K562 (cell line): Measurements from ENCODE around the gene MYH3. TPM values are rescaled to one million over a fixed set of nuclear protein-coding genes. Genes with fewer than 3 reads are reported as not detected.

ENCODE experiments used
- ATAC-seq: fragments of 200-7000 bp; cut with Tn5 transposase; 3 replicates; pipeline ENCODE4 v1.9.1; 2020; ENCODE audit warnings: moderate library complexity
- BruUV-seq: library from RNA; stranded (reverse); fragments of 400-500 nt; replicated peaks from 2 replicates; lab custom pipeline; 2021; lab: Mats Ljungman, UMichigan
- CTCF ChIA-PET: fragments of 300-600 bp; formaldehyde crosslinking; extraction: SDS; loops from one replicate; lab custom pipeline; 2021; ENCODE audit warnings: low intra/inter-chr PET ratio; lab: Yijun Ruan, JAX
- POLR2A ChIA-PET: fragments of 300-600, 350-650 bp; sonication (Branson Sonifier 250); formaldehyde crosslinking; extraction: SDS; loops from one replicate; lab custom pipeline; 2021; ENCODE audit warnings: antibody characterized with exemption, inconsistent platforms; lab: Yijun Ruan, JAX
- DNase-seq, 4 experiments: peaks; one replicate each; pipeline versions ENCODE4 v3.0.0 to v3.0.0-alpha.2; 2011 to 2018; ENCODE audit warnings: low spot score in 3 of 4, mixed read lengths in 3 of 4; ENCODE audit errors: extremely low read depth in 1 of 4
- FAIRE-seq: peaks from 2 replicates; lab custom pipeline; 2011; peaks lifted over from hg19 to GRCh38; lab: Jason Lieb, UNC
- H2AFZ ChIP-seq: 2 replicates; pipeline ENCODE4 v1.6.0; 2011; ENCODE audit warnings: low read depth, low read length, control low read depth, inconsistent platforms
- H3K27ac ChIP-seq: fragments of 200-600 bp; 3 replicates; pipeline ENCODE4 v1.8.0; 2011; ENCODE audit warnings: low read depth, mild to moderate bottlenecking, control low read depth, inconsistent platforms, low read length, moderate library complexity, mixed read lengths; ENCODE audit errors: extremely low read depth
- H3K27me3 ChIP-seq, 2 experiments: fragments of 300-600 bp in 1 of 2; 2 replicates in 1 of 2; 3 replicates in 1 of 2; pipeline versions ENCODE4 v1.6.0 to v1.8.0; 2011; ENCODE audit warnings: inconsistent platforms in 2 of 2, low read length in 2 of 2, mild to moderate bottlenecking in 1 of 2, mixed read lengths in 1 of 2, moderate library complexity in 1 of 2; ENCODE audit not compliant: control insufficient read depth in 2 of 2, insufficient read depth in 2 of 2
- H3K36me3 ChIP-seq: fragments of 300-600 bp; 3 replicates; pipeline ENCODE4 v1.8.0; 2011; ENCODE audit warnings: mild to moderate bottlenecking, low read length, inconsistent platforms; ENCODE audit not compliant: control insufficient read depth, insufficient read depth
- H3K4me1 ChIP-seq, 2 experiments: fragments of 200-600 bp in 1 of 2; replicated peaks in 1 of 2; 2 replicates in 1 of 2; 3 replicates in 1 of 2; pipeline versions ENCODE4 v1.5.1 to v1.8.0; 2011; ENCODE audit warnings: inconsistent platforms in 2 of 2, low read length in 2 of 2, mild to moderate bottlenecking in 1 of 2, mixed read lengths in 1 of 2, moderate library complexity in 1 of 2; ENCODE audit not compliant: control insufficient read depth in 2 of 2, insufficient read depth in 2 of 2
- H3K4me2 ChIP-seq: 2 replicates; pipeline ENCODE4 v1.6.1; 2011; ENCODE audit warnings: low read length, control low read depth, inconsistent platforms, mixed read lengths; ENCODE audit not compliant: insufficient read depth
- H3K4me3 ChIP-seq: fragments of 200-600 bp; sonication (generic), shearing (Covaris generic); 2 replicates; pipeline ENCODE4 v1.5.1; 2016; ENCODE audit warnings: control low read depth, inconsistent platforms
- H3K79me2 ChIP-seq: fragments of 200-600 bp; 3 replicates; pipeline ENCODE4 v1.8.0; 2011; ENCODE audit warnings: low read length, inconsistent platforms; ENCODE audit not compliant: control insufficient read depth, insufficient read depth
- H3K9ac ChIP-seq, 2 experiments: 2 replicates each; pipeline versions ENCODE4 v1.6.0 to v1.6.1; 2011; ENCODE audit warnings: low read depth in 2 of 2, low read length in 2 of 2, control low read depth in 1 of 2, inconsistent platforms in 1 of 2, mild to moderate bottlenecking in 1 of 2, mixed read lengths in 1 of 2; ENCODE audit not compliant: insufficient read depth in 1 of 2
- H3K9me1 ChIP-seq: one replicate; pipeline ENCODE4 v1.6.0; 2011; ENCODE audit warnings: inconsistent platforms, mild to moderate bottlenecking, low read length, moderate library complexity; ENCODE audit not compliant: control insufficient read depth, insufficient read depth
- H3K9me3 ChIP-seq: replicated peaks from 2 replicates; pipeline ENCODE4 v1.5.1; 2011; ENCODE audit warnings: low read depth, low read length, inconsistent platforms; ENCODE audit not compliant: control insufficient read depth, insufficient read depth
- H4K20me1 ChIP-seq: replicated peaks from 2 replicates; pipeline ENCODE4 v1.6.1; 2011; ENCODE audit warnings: low read length, inconsistent platforms, mixed read lengths; ENCODE audit not compliant: control insufficient read depth, insufficient read depth
- ARID1B ChIP-seq: fragments of 450-650 bp; IDR thresholded peaks from 2 replicates; pipeline ENCODE4 v1.6.1; 2016; ENCODE audit warnings: antibody characterized with exemption, mild to moderate bottlenecking, inconsistent platforms
- HLTF ChIP-seq: fragments of 450-650 bp; IDR thresholded peaks from 2 replicates; pipeline ENCODE4 v1.6.1; 2016
- HMG20A ChIP-seq: fragments of 450-650 bp; formaldehyde crosslinking; conservative IDR thresholded peaks from 2 replicates; pipeline ENCODE4 v1.4.0; 2020; ENCODE audit warnings: mild to moderate bottlenecking, mixed read lengths
- HNRNPL ChIP-seq: fragments of 200-400 bp; formaldehyde crosslinking; IDR thresholded peaks from 2 replicates; pipeline ENCODE4 v1.6.1; 2017; ENCODE audit warnings: low read depth, mild to moderate bottlenecking, low read length
- MYC ChIP-seq, 2 experiments: fragments of 250-450 bp in 1 of 2; sonication (Bioruptor Pico) in 1 of 2; IDR thresholded peaks; 2 replicates each; pipeline versions ENCODE4 v1.5.1 to v1.6.1; 2012 to 2021; ENCODE audit warnings: low read depth in 2 of 2, borderline replicate concordance in 1 of 2, improper control_type of control experiment in 1 of 2, low read length in 1 of 2, mild to moderate bottlenecking in 1 of 2, moderate library complexity in 1 of 2
- OTX1 ChIP-seq: fragments of 450-650 bp; formaldehyde crosslinking; IDR thresholded peaks from 2 replicates; pipeline ENCODE4 v1.4.0; 2022; ENCODE audit warnings: mild to moderate bottlenecking
- PCBP1 ChIP-seq: fragments of 200-400 bp; formaldehyde crosslinking; IDR thresholded peaks from 2 replicates; pipeline ENCODE4 v1.6.1; 2018; ENCODE audit warnings: mild to moderate bottlenecking, low read depth, low read length; ENCODE audit not compliant: poor library complexity, severe bottlenecking
- POLR3G ChIP-seq: IDR thresholded peaks from 2 replicates; pipeline ENCODE4 v1.6.1; 2011; ENCODE audit not compliant: insufficient read length, insufficient replicate concordance; ENCODE audit errors: extremely low read depth
- RAD51 ChIP-seq: fragments of 450-650 bp; IDR thresholded peaks from 2 replicates; pipeline ENCODE4 v1.7.1; 2016; ENCODE audit warnings: low read depth, mild to moderate bottlenecking, borderline replicate concordance
- RFX1 ChIP-seq: fragments of 450-650 bp; IDR thresholded peaks from 2 replicates; pipeline ENCODE4 v1.6.1; 2016; ENCODE audit warnings: mild to moderate bottlenecking, moderate library complexity
- RHOXF2B ChIP-seq: fragments of 250-450 bp; sonication (Bioruptor Pico); conservative IDR thresholded peaks from 2 replicates; pipeline ENCODE4 v1.5.1; 2021
- SRSF7 ChIP-seq: fragments of 200-400 bp; formaldehyde crosslinking; optimal IDR thresholded peaks from 2 replicates; pipeline ENCODE3; 2017; ENCODE audit warnings: mild to moderate bottlenecking, low read depth, low read length
- ZBTB1 ChIP-seq: sonication (generic); formaldehyde crosslinking; IDR thresholded peaks from 2 replicates; pipeline ENCODE4 v1.8.1; 2023; ENCODE audit warnings: missing genetic modification reagents, low read depth, mild to moderate bottlenecking, borderline replicate concordance
- ZFX ChIP-seq: sonication (generic); formaldehyde crosslinking; IDR thresholded peaks from 2 replicates; pipeline ENCODE4 v1.8.0; 2022; ENCODE audit warnings: mild to moderate bottlenecking, missing genetic modification reagents, moderate library complexity
- ZNF175 ChIP-seq: fragments of 200-800 bp; sonication (Bioruptor generic); IDR thresholded peaks from 2 replicates; pipeline ENCODE4 v1.6.1; 2016; ENCODE audit warnings: low read depth, mild to moderate bottlenecking, missing genetic modification characterization, missing compliant biosample characterization
- ZNF217 ChIP-seq: sonication (generic); formaldehyde crosslinking; IDR thresholded peaks from 2 replicates; pipeline ENCODE4 v1.8.0; 2022; ENCODE audit warnings: mild to moderate bottlenecking, missing genetic modification reagents
- ZNF384 ChIP-seq: IDR thresholded peaks from 2 replicates; pipeline ENCODE4 v1.6.1; 2012; ENCODE audit warnings: low read depth, low read length, improper control_type of control experiment
- ZNF408 ChIP-seq: fragments of 250-450 bp; sonication (Bioruptor Pico); IDR thresholded peaks from 2 replicates; pipeline ENCODE4 v1.4.0; 2020; ENCODE audit warnings: low read depth, mild to moderate bottlenecking, moderate library complexity
- ZNF589 ChIP-seq: fragments of 200-800 bp; sonication (Bioruptor generic); IDR thresholded peaks from 2 replicates; pipeline ENCODE4 v1.6.1; 2016; ENCODE audit warnings: low read depth, missing genetic modification characterization, missing compliant biosample characterization
- WGBS: fragments of 100-300 bp; shearing (Covaris generic); methylation state at CpG from one replicate; pipeline ENCODE4 v1.1.6; 2016; ENCODE audit warnings: low coverage, mixed read lengths; ENCODE audit not compliant: insufficient coverage; ENCODE audit errors: missing lambda C conversion rate; 5-methylcytosine and 5-hydroxymethylcytosine counted together
- in situ Hi-C: fragments of 300-500 bp; cut with MboI; formaldehyde crosslinking; loops from 4 replicates; pipeline ENCODE4 v1.15.0; 2018; ENCODE audit warnings: inconsistent platforms, mixed read lengths
- intact Hi-C: fragments of 100-400 bp; cut with micrococcal nuclease; formaldehyde crosslinking; loops from 2 replicates; pipeline ENCODE4 v1.14.2; 2022
- polyA plus RNA-seq, 8 experiments: library from polyadenylated mRNA; depleted of rRNA in 4 of 8; stranded (reverse) in 5 of 8; unstranded in 3 of 8; fragments of >200 nt; fragmentation: Nextera tagmentation in 2 of 8; fragmentation: Illumina TruSeq in 1 of 8; extraction: Ambion mirVana in 2 of 8; extraction: Trizol in 1 of 8; gene quantifications; 2 replicates each; pipeline versions ENCODE4 v1.2.1 to v1.2.3, GENCODE V29; 2011 to 2014; ENCODE audit warnings: inconsistent platforms in 1 of 8, missing spikeins in 1 of 8
- total RNA-seq, 7 experiments: library from RNA; depleted of rRNA in 6 of 7; stranded (reverse); fragments of >200 nt in 6 of 7; fragmentation: Illumina TruSeq in 2 of 7; extraction: Trizol in 2 of 7; gene quantifications; 2 replicates each; pipeline versions ENCODE4 v1.2.1 to v1.2.3, GENCODE V29; 2011 to 2021; ENCODE audit warnings: low replicate concordance in 1 of 7
- TF ChIP-seq, protein P1 (sequence below): sonication (generic); formaldehyde crosslinking; IDR thresholded peaks from 2 replicates; pipeline ENCODE4 v1.8.1; 2022; ENCODE audit warnings: missing genetic modification reagents
- TF ChIP-seq, protein P2 (sequence below): sonication (generic); formaldehyde crosslinking; IDR thresholded peaks from 2 replicates; pipeline ENCODE4 v1.8.1; 2022; ENCODE audit warnings: missing genetic modification reagents

The MYH3 gene
- total and polyA plus RNA-seq, 9 of the 15 experiments (the other 6 are each of a cell fraction or from before 2014, with no cell fraction given), result 0.24 to 0.75 (median 0.40) TPM; not detected in 1

DNA sequence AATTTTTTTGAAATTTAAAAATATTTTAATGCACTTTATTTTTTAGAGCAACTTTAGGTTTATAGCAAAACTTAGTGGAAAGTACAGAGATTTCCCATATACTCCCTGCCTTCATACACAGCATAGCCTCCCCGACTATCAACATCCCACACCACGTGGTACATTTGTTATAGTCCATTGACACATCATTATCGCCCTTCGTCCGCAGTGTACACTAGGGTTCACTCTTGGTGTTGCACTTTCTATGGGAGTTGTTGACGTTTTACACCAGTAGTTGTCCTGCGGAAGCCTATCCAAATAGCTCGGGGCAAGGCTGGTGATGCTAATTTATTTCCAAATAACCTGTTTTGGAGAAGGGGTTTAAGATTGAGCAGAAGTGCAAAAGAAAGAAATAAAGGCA lies 52.6 kb downstream of the MYH3 start (continued):
- TF ChIP-seq POLR3G (no peak), HMG20A (CRISPR knock-in tag) (no peak), ARID1B (no peak), OTX1 (CRISPR knock-in tag) (no peak)

DNA sequence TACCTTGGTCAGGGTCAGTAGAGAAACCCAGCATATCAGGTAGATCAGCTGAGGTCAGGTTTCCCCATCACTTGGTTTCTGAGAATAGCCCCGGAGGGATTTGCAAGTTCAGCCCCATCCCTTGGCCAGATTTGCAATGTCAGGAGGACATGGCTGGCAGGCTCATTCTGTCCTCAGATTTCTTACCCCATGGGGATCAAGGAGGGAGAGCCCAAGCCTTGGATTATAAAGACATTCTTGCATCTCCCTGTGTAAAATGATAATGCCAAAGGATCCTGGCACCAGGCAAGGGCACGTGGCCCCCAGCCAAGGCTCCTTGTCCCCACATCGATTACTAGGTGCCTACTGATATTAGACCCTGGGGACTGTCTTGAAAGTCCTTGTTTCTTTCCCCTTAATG lies 53.2 kb downstream of the MYH3 start:
- H4K20me1 ChIP-seq, result no peaks in the 10 kb centered on the region
- H3K9me1 ChIP-seq, result no peaks in the 10 kb centered on the region
- WGBS, result 0% methylated on average over 3 of the region's 3 CpGs
- no peak for ATAC-seq
- no TSS peak for BruUV-seq
- no peak for DNase-seq
- no peak overlapping the region for H3K9ac ChIP-seq
- no peaks in the 10 kb centered on the region for H3K27me3 ChIP-seq
- H3K4me3 ChIP-seq, result no peak overlapping the region
- no peak overlapping the region for H2AFZ ChIP-seq
- intact Hi-C loops, result no loop called here
- no peaks in the 10 kb centered on the region for H3K4me1 ChIP-seq
- H3K79me2 ChIP-seq, result no peaks in the 10 kb centered on the region
- no peak for FAIRE-seq
- CTCF ChIA-PET, result no interaction called here
- POLR2A ChIA-PET, result no interaction called here
- H3K36me3 ChIP-seq, result no peaks in the 10 kb centered on the region
- no peak overlapping the region for H3K4me2 ChIP-seq
- H3K27ac ChIP-seq, result no peak overlapping the region
- H3K9me3 ChIP-seq, result no peaks in the 10 kb centered on the region
- in situ Hi-C loops, result no loop called here
- TF ChIP-seq ZNF175 (CRISPR knock-in tag), result no peak
- TF ChIP-seq ZFX, result no peak
- no peak for TF ChIP-seq ZNF408 (CRISPR knock-in tag)
- TF ChIP-seq, protein P1, sequence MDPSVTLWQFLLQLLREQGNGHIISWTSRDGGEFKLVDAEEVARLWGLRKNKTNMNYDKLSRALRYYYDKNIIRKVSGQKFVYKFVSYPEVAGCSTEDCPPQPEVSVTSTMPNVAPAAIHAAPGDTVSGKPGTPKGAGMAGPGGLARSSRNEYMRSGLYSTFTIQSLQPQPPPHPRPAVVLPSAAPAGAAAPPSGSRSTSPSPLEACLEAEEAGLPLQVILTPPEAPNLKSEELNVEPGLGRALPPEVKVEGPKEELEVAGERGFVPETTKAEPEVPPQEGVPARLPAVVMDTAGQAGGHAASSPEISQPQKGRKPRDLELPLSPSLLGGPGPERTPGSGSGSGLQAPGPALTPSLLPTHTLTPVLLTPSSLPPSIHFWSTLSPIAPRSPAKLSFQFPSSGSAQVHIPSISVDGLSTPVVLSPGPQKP (CRISPR knock-in tag), result no peak
- TF ChIP-seq HNRNPL, result no peak
- TF ChIP-seq, protein P2, sequence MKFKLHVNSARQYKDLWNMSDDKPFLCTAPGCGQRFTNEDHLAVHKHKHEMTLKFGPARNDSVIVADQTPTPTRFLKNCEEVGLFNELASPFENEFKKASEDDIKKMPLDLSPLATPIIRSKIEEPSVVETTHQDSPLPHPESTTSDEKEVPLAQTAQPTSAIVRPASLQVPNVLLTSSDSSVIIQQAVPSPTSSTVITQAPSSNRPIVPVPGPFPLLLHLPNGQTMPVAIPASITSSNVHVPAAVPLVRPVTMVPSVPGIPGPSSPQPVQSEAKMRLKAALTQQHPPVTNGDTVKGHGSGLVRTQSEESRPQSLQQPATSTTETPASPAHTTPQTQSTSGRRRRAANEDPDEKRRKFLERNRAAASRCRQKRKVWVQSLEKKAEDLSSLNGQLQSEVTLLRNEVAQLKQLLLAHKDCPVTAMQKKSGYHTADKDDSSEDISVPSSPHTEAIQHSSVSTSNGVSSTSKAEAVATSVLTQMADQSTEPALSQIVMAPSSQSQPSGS, result no peak
- no peak for TF ChIP-seq ZBTB1 (CRISPR knock-in tag)
- no peak for TF ChIP-seq ZNF384
- no peak for TF ChIP-seq SRSF7
- no peak for TF ChIP-seq PCBP1
- TF ChIP-seq ZNF589 (CRISPR knock-in tag), result no peak
- no peak for TF ChIP-seq RHOXF2B (CRISPR knock-in tag)
- TF ChIP-seq MYC (IDR thresholded peaks at IDR 0.05; ENCODE audit: low read depth, low read length), result no peak
- TF ChIP-seq MYC (CRISPR knock-in tag; IDR thresholded peaks at IDR 0.05; ENCODE audit: borderline replicate concordance, low read depth), result no peak
- TF ChIP-seq ZNF217, result no peak
- TF ChIP-seq RAD51, result no peak
- no peak for TF ChIP-seq HLTF
- TF ChIP-seq RFX1, result no peak
